Panc1 (cell line): ENCODE data around the gene SLC17A5. TPM values are rescaled to one million over a fixed set of nuclear protein-coding genes. Genes with fewer than 3 reads are reported as not detected.

Experiments
- ATAC-seq: fragments of 200-7000 bp; cut with Tn5 transposase; 2 replicates; pipeline ENCODE4 v1.9.1; 2020; ENCODE audit warnings: mild to moderate bottlenecking, moderate library complexity
- BruUV-seq: library from RNA; stranded (reverse); fragments of 400-500 nt; replicated peaks from 2 replicates; lab custom pipeline; 2021; lab: Mats Ljungman, UMichigan
- CTCF ChIA-PET: fragments of 300-600 bp; sonication (Branson Sonifier 250); formaldehyde crosslinking; loops from one replicate; lab custom pipeline; 2022; ENCODE audit warnings: antibody characterized with exemption; lab: Charles Lee
- POLR2A ChIA-PET: fragments of 300-600 bp; sonication (Branson Sonifier 250); formaldehyde crosslinking; loops from one replicate; lab custom pipeline; 2022; ENCODE audit warnings: antibody characterized with exemption; lab: Charles Lee
- DNase-seq: peaks from one replicate; pipeline ENCODE4 v3.0.0-alpha.2; 2010; ENCODE audit warnings: low read depth, low spot score
- H3K27ac ChIP-seq: 2 replicates; pipeline ENCODE4 v1.5.1; 2011; ENCODE audit warnings: mild to moderate bottlenecking, low read length, inconsistent platforms
- H3K27me3 ChIP-seq: fragments of 200-500 bp; sonication (Bioruptor generic); 2 replicates; pipeline ENCODE4 v1.6.0; 2014; ENCODE audit warnings: low read length, inconsistent platforms; ENCODE audit not compliant: control insufficient read depth, insufficient read depth
- H3K36me3 ChIP-seq: fragments of 200-500 bp; sonication (Bioruptor generic); 2 replicates; pipeline ENCODE4 v1.5.1; 2014; ENCODE audit warnings: inconsistent platforms, mild to moderate bottlenecking, low read length, moderate library complexity; ENCODE audit not compliant: control insufficient read depth, insufficient read depth
- H3K4me1 ChIP-seq: 2 replicates; pipeline ENCODE4 v1.5.1; 2011; ENCODE audit warnings: inconsistent platforms, mild to moderate bottlenecking, low read length, moderate library complexity; ENCODE audit not compliant: control insufficient read depth, insufficient read depth
- H3K4me3 ChIP-seq, 2 experiments: 2 replicates each; pipeline ENCODE4 v1.5.1; 2011 to 2012; ENCODE audit warnings: low read depth in 2 of 2, low read length in 2 of 2, mild to moderate bottlenecking in 2 of 2, inconsistent platforms in 1 of 2, moderate library complexity in 1 of 2
- H3K9me3 ChIP-seq: fragments of 200-500 bp; sonication (Bioruptor generic); 2 replicates; pipeline ENCODE4 v1.5.1; 2014; ENCODE audit warnings: low read depth, mild to moderate bottlenecking, inconsistent platforms, low read length, moderate library complexity; ENCODE audit not compliant: control insufficient read depth, insufficient read depth
- CTCF ChIP-seq: fragments of 450-650 bp; IDR thresholded peaks from 2 replicates; pipeline ENCODE4 v1.5.1; 2017; ENCODE audit warnings: mild to moderate bottlenecking
- POLR2AphosphoS5 ChIP-seq: IDR thresholded peaks from 2 replicates; pipeline ENCODE4 v1.6.1; 2012; ENCODE audit warnings: mild to moderate bottlenecking, low read depth, low read length, moderate library complexity
- REST ChIP-seq, 2 experiments: IDR thresholded peaks; 2 replicates each; pipeline ENCODE4 v1.6.1; 2011 to 2012; ENCODE audit warnings: low read depth in 2 of 2, control low read depth in 1 of 2, low read length in 1 of 2, mild to moderate bottlenecking in 1 of 2, moderate library complexity in 1 of 2; ENCODE audit not compliant: insufficient read depth in 1 of 2
- SIN3A ChIP-seq: IDR thresholded peaks from 2 replicates; pipeline ENCODE4 v1.6.1; 2012; ENCODE audit warnings: low read depth, mild to moderate bottlenecking, low read length, moderate library complexity, borderline replicate concordance; ENCODE audit not compliant: insufficient read depth
- TCF7L2 ChIP-seq: IDR thresholded peaks from 2 replicates; pipeline ENCODE4 v1.6.1; 2011; ENCODE audit warnings: mild to moderate bottlenecking, low read depth, low read length, inconsistent platforms
- in situ Hi-C: cut with HindIII; loops from 2 replicates; pipeline ENCODE4 v1.10.0; 2016; ENCODE audit warnings: low sequenced_read_pairs, low pct_unique_long_range_greater_than_20kb
- intact Hi-C: fragments of 100-400 bp; cut with micrococcal nuclease; formaldehyde crosslinking; loops from one replicate; pipeline ENCODE4 v1.10.0; 2022; ENCODE audit not compliant: unreplicated experiment
- total RNA-seq: library from RNA; stranded (reverse); gene quantifications from one replicate; pipeline ENCODE4 v1.2.1, GENCODE V29; 2021; ENCODE audit not compliant: unreplicated experiment

SLC17A5 gene
- total RNA-seq, 1 experiment from 2014 or later: 20.6 TPM

GRCh38 chr6:73675466-73676098, 21.8 kb upstream of the SLC17A5 start:
- intact Hi-C loops: loop anchor here (1.0 to 10.0 kb wide), 2 partner anchors 58 to 1539 kb away; no protein-coding TSS in a partner anchor
- H3K9me3 ChIP-seq: no peaks in the 10 kb centered on the region
- H3K4me3 ChIP-seq: no peak overlapping the region
- ChIA-PET CTCF (interaction anchor here (0.6 to 1.1 kb wide), 5 partner anchors 38 to 132 kb away, joined by 4 to 10 read pairs (median 5); no protein-coding TSS in a partner anchor), POLR2A (no interaction called here)
- ATAC-seq (peak; percentile 96), DNase-seq (no peak)
- H3K4me1 ChIP-seq: no peaks in the 10 kb centered on the region
- no peaks in the 10 kb centered on the region for H3K27me3 ChIP-seq
- no peak for TF ChIP-seq TCF7L2
- TF ChIP-seq REST (IDR thresholded peaks at IDR 0.05; ENCODE audit: insufficient read depth in 1 of 2, low read depth in 2 of 2, low read length in 1 of 2): no peak
- peak; percentile 98 for TF ChIP-seq CTCF
- H3K36me3 ChIP-seq: no peaks in the 10 kb centered on the region
- in situ Hi-C loops: no loop called here
- no TSS peak for BruUV-seq
- H3K27ac ChIP-seq: no peak overlapping the region

GRCh38 chr6:73671911-73672685, 18.3 kb upstream of the SLC17A5 start:
- no TSS peak for BruUV-seq
- Histone ChIP-seq H3K4me3 (no peak overlapping the region), H3K9me3 (no peaks in the 10 kb centered on the region), H3K36me3 (no peaks in the 10 kb centered on the region), H3K27me3 (no peaks in the 10 kb centered on the region), H3K4me1 (no peaks in the 10 kb centered on the region), H3K27ac (no peak overlapping the region)
- in situ Hi-C loops: no loop called here
- ChIA-PET POLR2A (no interaction called here), CTCF (interaction anchor here (0.6 kb wide), 1 partner anchor 61 kb away, joined by 3 read pairs; no protein-coding TSS in a partner anchor)
- TF ChIP-seq TCF7L2: no peak
- TF ChIP-seq CTCF: no peak
- no peak for TF ChIP-seq SIN3A
- TF ChIP-seq REST (IDR thresholded peaks at IDR 0.05; ENCODE audit: insufficient read depth in 1 of 2, low read depth in 2 of 2, low read length in 1 of 2): no peak
- TF ChIP-seq POLR2AphosphoS5: no peak
- ATAC-seq: no peak
- intact Hi-C loops: loop anchor here (10.0 kb wide), 1 partner anchor 1543 kb away; no protein-coding TSS in a partner anchor
- DNase-seq: no peak
